Muscle of leg (tissue), 11 donors: Measurements from ENCODE around the gene SLC9C1. TPM values are rescaled to one million over a fixed set of nuclear protein-coding genes. Genes with fewer than 3 reads are reported as not detected.

Experiments used
- DNase-seq: peaks from one replicate; pipeline ENCODE4 v3.0.0; 2013
- H3K27ac ChIP-seq: one replicate; pipeline ENCODE4 v1.5.1; 2013; ENCODE audit warnings: mild to moderate bottlenecking, low read length, control low read depth
- H3K27me3 ChIP-seq: one replicate; pipeline ENCODE4 v1.6.1; 2013; ENCODE audit warnings: low read length; ENCODE audit not compliant: control insufficient read depth, insufficient read depth
- H3K36me3 ChIP-seq: one replicate; pipeline ENCODE4 v1.6.1; 2013; ENCODE audit warnings: low read length; ENCODE audit not compliant: control insufficient read depth, insufficient read depth
- H3K4me1 ChIP-seq: one replicate; pipeline ENCODE4 v1.6.1; 2013; ENCODE audit warnings: low read length; ENCODE audit not compliant: control insufficient read depth, insufficient read depth
- H3K4me3 ChIP-seq: one replicate; pipeline ENCODE4 v1.5.1; 2013; ENCODE audit warnings: low read length, control low read depth
- H3K9me3 ChIP-seq: replicated peaks from 2 replicates; pipeline ENCODE4 v1.6.1; 2013; ENCODE audit warnings: low read depth, low read length; ENCODE audit not compliant: control insufficient read depth
- WGBS: methylation state at CpG from one replicate; pipeline ENCODE4 v1.1.5; 2013; ENCODE audit warnings: missing lambda C conversion rate; ENCODE audit not compliant: insufficient coverage; 5-methylcytosine and 5-hydroxymethylcytosine counted together
- polyA plus RNA-seq, 8 donors: library from polyadenylated mRNA; unstranded; fragments of 120-200 nt; gene quantifications; one replicate each; pipeline versions ENCODE4 v1.2.1 to v1.2.3, GENCODE V29; 2013; ENCODE audit warnings: inconsistent platforms in 1 of 8, low replicate concordance in 1 of 8; ENCODE audit not compliant: insufficient read length in 8 of 8, insufficient read depth in 1 of 8
- total RNA-seq: library from RNA; stranded (reverse); fragments of 120-200 nt; gene quantifications from one replicate; pipeline ENCODE4 v1.2.4, GENCODE V29; 2013

SLC9C1 gene
- total and polyA plus RNA-seq, 9 donors: 0.06 to 1.2 (median 0.33) TPM

- Histone ChIP-seq H3K27me3 (no peaks in the 10 kb centered on the region), H3K36me3 (no peaks in the 10 kb centered on the region), H3K4me3 (no peak overlapping the region), H3K9me3 (peaks cover 2% of the 10 kb centered on the region), H3K4me1 (peaks cover 9% of the 10 kb centered on the region), H3K27ac (no peak overlapping the region)
- WGBS: no CpG with 5 or more reads among the region's 4 CpGs
- no peak for DNase-seq
These were observed 13.5 kb upstream of the SLC9C1 start for GRCh38 chr3:112307557-112307956.

DNA sequence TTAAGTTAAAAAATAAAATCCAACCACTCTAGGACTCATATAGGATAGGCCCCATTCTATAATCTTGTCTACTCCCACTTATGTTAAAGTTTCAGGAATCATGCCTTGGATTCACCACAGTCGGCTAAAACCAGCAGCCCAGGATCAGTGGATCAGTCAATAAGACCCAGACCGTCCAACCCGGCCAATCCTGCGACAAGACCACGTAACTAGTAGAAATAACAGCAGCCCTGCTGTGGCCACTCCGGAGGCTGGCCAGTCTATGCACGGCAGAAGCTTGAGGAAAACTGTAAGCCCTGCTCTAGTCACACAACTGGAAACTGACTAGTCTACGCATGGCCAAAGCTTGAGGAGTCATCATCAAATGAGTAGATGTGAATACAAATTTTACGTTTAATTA, 12.8 kb upstream of the SLC9C1 start:
- H3K27ac ChIP-seq: no peak overlapping the region
- no peaks in the 10 kb centered on the region for H3K27me3 ChIP-seq
- 95% methylated on average over 6 of the region's 9 CpGs for WGBS
- H3K4me1 ChIP-seq: peaks cover 9% of the 10 kb centered on the region
- H3K9me3 ChIP-seq: peaks cover 8% of the 10 kb centered on the region
- no peak overlapping the region for H3K4me3 ChIP-seq
- no peaks in the 10 kb centered on the region for H3K36me3 ChIP-seq
- DNase-seq: no peak

- no peak overlapping the region for H3K4me3 ChIP-seq
These were observed 10.6 kb upstream of the SLC9C1 start for GRCh38 chr3:112304611-112305010.

GRCh38 chr3:112303764-112304325, 9.8 kb upstream of the SLC9C1 start:
- peak overlapping the region; percentile 45 for H3K4me3 ChIP-seq
- peak overlapping the region; percentile 15 for H3K27ac ChIP-seq
- peak; percentile 71 for DNase-seq
- no peaks in the 10 kb centered on the region for H3K36me3 ChIP-seq
- H3K4me1 ChIP-seq: peaks cover 9% of the 10 kb centered on the region
- 2% methylated on average over 9 of the region's 11 CpGs for WGBS
- H3K27me3 ChIP-seq: no peaks in the 10 kb centered on the region
- H3K9me3 ChIP-seq: peaks cover 8% of the 10 kb centered on the region

More at GRCh38 chr3:112304611-112305010, 10.6 kb upstream of the SLC9C1 start:
- H3K9me3 ChIP-seq: peaks cover 8% of the 10 kb centered on the region
- H3K27me3 ChIP-seq: no peaks in the 10 kb centered on the region
- H3K36me3 ChIP-seq: no peaks in the 10 kb centered on the region
- peak; percentile 12 for DNase-seq
- H3K4me1 ChIP-seq: peaks cover 9% of the 10 kb centered on the region
- no peak overlapping the region for H3K27ac ChIP-seq
- WGBS: no CpG with 5 or more reads among the region's 2 CpGs

DNA sequence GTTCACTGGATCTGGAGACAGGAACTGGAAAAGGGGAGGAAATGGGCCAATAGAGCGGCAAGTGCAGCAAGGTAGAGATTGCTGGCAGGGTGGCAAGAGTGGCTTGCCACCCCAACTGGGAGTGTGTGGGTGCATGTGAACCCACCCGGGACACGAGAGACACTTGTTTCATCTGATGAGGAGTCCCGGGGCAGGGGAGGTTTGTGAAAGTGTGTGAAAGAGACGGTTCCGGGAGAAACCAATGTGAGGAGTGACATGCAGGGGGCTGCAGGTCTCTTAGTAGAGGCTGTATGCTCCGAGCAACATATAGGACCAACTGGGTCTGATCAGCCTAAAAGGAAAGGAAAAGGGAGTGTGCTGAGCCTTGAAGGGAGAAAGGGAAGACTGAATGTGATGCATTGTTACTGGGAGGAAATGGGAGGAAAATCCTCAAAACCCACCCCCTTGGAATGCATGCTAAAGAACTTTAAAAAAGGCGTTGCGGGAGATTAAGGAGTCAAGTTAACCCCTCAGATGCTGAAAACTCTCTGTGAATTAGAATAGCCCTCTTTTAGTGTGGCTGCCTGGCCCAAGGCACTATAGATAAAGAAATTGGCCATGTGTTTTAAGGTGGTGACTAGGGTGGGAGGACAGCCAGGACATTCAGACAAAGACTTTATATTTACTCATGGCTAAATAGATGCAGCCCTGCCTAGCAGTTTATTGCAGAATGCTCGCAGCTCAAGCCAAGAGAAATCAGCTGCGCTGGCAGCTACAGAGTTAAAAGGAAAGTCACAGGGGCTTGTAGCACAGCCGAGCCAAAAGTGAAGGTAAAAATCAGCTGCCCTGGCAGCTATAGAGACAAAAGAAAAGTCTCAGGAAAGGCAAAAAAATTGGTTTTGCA, 9.1 kb upstream of the SLC9C1 start:
- DNase-seq: peak; percentile 54
- Histone ChIP-seq H3K36me3 (no peaks in the 10 kb centered on the region), H3K27me3 (no peaks in the 10 kb centered on the region), H3K4me1 (peaks cover 9% of the 10 kb centered on the region), H3K9me3 (peaks cover 8% of the 10 kb centered on the region), H3K4me3 (peak overlapping the region; percentile 45), H3K27ac (peak overlapping the region; percentile 15)
- WGBS: 10% methylated on average over 11 of the region's 12 CpGs

DNA sequence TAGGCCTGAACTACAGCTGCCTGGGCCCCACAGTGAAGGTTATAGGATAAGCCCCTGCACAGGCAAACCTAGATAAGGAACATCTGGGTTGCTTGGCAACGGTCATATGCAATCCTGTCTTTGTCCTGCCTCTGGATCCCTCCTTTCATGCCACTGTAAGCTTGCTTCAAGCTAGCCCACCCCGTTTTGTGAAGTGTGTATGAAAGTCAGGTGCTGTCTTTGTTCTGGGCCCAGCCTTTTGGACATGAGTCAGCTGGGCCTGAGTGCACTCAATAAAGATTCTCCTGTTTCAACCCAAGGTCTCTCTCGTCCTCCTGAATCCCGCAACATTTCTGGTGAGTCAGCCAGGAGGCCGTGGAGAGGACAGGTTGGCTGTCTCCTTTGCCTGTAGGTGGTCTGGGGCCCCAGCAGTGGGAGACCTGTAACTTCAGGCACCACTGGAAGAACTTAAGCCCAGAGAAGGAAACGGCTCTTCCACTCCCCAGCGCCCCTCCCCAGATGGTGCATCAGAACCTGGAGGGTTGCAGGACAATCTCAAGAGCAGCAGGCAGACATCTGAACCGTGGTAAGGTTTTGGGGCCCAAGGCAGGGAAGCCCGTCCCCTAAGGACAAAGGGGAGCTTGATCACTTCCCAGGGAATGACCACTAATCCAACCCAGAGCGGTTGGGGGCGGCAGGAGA, 8.3 kb upstream of the SLC9C1 start:
- Histone ChIP-seq H3K9me3 (peaks cover 8% of the 10 kb centered on the region), H3K27me3 (no peaks in the 10 kb centered on the region), H3K36me3 (no peaks in the 10 kb centered on the region), H3K27ac (no peak overlapping the region), H3K4me1 (peaks cover 9% of the 10 kb centered on the region), H3K4me3 (no peak overlapping the region)
- DNase-seq: no peak
- WGBS: 35% methylated on average over 2 of the region's 11 CpGs

DNA sequence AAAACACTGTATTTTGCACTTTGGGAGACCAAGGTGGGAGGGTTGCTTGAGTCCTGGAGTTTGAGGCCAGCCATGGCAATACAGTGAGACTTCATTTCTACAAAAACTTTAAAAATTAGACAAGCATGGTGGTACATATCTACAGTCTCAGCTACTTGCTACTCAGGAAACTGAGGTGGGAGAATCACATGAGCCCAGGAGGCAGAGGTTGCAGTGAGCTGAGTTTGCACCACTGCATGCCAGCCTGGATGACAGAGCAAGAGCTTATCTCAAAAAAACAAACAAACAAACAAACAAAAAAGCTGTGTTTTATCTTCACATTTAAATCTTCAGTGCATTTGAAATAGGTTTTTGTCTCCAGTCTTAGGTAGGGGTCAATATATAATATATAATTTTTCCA, 4.8 kb upstream of the SLC9C1 start:
- Histone ChIP-seq H3K9me3 (peaks cover 8% of the 10 kb centered on the region), H3K27me3 (no peaks in the 10 kb centered on the region), H3K27ac (no peak overlapping the region), H3K4me1 (peaks cover 4% of the 10 kb centered on the region), H3K4me3 (no peak overlapping the region), H3K36me3 (no peaks in the 10 kb centered on the region)
- DNase-seq: no peak

- Histone ChIP-seq H3K36me3 (no peaks in the 10 kb centered on the region), H3K27ac (no peak overlapping the region), H3K9me3 (peaks cover 7% of the 10 kb centered on the region)
These were observed 3.7 kb upstream of the SLC9C1 start for GRCh38 chr3:112297714-112298113.

GRCh38 chr3:112289011-112289410, 5.0 kb downstream of the SLC9C1 start:
- 96% methylated on average over 2 of the region's 4 CpGs for WGBS
- DNase-seq: no peak
- Histone ChIP-seq H3K36me3 (no peaks in the 10 kb centered on the region), H3K4me1 (peaks cover 2% of the 10 kb centered on the region), H3K9me3 (no peaks in the 10 kb centered on the region), H3K27me3 (no peaks in the 10 kb centered on the region), H3K27ac (no peak overlapping the region), H3K4me3 (no peak overlapping the region)

More at GRCh38 chr3:112297714-112298113, 3.7 kb upstream of the SLC9C1 start:
- Histone ChIP-seq H3K4me3 (no peak overlapping the region), H3K27me3 (no peaks in the 10 kb centered on the region), H3K4me1 (peaks cover 2% of the 10 kb centered on the region)
- DNase-seq: no peak

DNA sequence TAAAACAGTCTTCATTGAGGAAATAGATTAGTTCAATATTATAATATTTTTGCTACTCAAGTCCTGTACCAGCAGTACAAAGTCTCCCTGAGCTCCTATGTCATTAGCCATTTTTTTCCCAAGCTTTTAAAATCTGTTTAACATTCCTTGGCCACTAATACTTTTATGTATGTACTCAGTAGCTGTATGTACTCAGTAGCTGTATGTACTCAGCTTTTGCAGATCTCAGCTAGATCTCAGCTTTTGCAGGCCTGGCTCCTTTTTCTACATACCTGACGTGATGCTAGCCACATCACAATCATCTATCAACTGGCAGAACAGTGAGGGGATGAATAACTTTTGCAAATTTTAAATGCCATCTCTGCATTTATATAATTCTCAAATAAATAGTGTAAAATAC, 13.8 kb downstream of the SLC9C1 start:
- Histone ChIP-seq H3K9me3 (no peaks in the 10 kb centered on the region), H3K27ac (no peak overlapping the region), H3K4me3 (no peak overlapping the region), H3K36me3 (no peaks in the 10 kb centered on the region), H3K27me3 (no peaks in the 10 kb centered on the region), H3K4me1 (no peaks in the 10 kb centered on the region)
- no peak for DNase-seq
- no CpG with 5 or more reads among the region's 1 CpG for WGBS
